CD4-positive, alpha-beta T cell treated with Interleukin-17A for 1 hour (primary cell): ENCODE measurements around the gene ZNF724.
"Not testable (repeated sequence)": the region's sequence is repeated elsewhere in the genome, so short reads cannot be mapped to it uniquely, and the experiment has no call there.

ENCODE experiments used
- DNase-seq: peaks from one replicate; pipeline ENCODE4 v3.0.0-alpha.2; 2020

The ZNF724 gene

DNA sequence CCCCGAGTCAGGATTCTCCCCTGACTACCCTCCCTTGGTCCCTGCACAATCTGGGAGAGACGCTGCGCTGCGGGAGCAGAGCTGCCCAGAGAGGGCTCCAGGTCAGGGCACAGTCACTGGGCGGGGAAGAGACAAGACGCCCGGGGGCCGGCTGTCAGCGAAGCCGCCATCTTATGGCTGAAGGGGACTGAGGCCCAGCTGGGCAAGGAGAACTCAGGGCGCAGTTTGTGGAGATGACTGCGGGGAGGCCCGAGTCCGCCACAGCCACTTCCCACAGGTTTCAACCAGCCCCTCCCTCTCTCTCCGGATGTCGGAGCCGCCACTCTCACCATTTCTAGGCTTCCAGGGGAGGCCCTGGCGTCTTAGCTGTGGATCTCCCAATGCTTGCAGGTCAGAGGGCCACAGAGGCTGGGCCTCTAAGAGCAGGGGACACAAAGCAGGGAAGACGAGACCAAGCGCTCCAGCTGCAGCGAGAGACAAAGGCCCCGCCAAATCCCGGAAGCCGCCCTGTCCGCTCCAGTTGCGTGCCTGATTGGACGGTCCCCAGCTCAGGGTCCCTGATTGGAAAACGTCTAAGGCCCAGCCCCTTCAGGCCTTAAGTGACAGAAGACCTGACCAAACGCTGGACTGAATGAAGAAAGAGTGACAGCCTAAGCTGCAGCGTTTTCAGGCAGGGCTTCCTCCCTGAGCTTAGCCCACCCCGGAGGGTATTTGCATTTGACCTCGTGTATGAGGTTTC is at the start of gene ZNF724:
TSS of gene ZNF724 (minus strand) at position 484 of the 739 bp plus-strand sequence. CDS start at position 332, 152 bp downstream.
- peak; percentile 93 for DNase-seq

- DNase-seq, result no peak
Measured at GRCh38 chr19:23294141-23294540, 43.9 kb upstream of the ZNF724 start.

DNA sequence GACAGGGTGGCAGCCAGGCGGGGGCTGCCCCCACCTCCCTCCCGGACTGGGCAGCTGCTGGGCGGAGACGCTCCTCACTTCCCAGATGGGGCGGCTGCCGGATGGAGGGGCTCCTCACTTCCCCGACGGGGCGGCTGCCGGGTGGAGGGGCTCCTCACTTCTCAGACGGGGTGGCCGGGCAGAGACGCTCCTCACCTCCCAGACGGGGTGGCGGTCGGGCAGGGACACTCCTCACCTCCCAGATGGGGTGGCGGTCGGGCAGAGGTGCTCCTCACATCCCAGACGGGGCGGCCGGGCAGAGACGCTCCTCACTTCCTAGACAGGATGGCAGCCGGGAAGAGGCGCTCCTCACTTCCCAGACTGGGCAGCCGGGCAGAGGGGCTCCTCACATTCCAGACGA is 39.8 kb upstream of the ZNF724 start:
- DNase-seq, result not testable (repeated sequence)

DNA sequence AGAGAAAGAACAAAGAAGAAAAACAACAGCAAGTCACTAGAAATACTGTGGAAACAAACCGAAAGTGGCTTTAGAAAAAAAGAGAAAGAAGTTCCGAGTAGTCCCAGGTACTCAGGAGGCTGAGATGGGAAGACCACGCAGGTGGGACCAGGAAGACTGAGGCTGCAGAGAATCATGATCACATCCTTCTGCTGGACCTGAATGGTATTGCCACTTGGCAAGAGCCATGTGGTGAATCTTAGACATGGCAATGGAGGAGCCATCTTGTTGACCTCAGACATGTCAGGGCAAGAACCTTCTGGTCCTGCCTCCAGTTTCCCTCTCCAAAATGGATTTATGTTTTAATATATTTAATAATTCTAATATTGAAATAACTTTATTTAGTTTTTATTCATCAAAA is 37.4 kb upstream of the ZNF724 start:
- no peak for DNase-seq

GRCh38 chr19:23286477-23286876 is 36.3 kb upstream of the ZNF724 start:
- no peak for DNase-seq

DNA sequence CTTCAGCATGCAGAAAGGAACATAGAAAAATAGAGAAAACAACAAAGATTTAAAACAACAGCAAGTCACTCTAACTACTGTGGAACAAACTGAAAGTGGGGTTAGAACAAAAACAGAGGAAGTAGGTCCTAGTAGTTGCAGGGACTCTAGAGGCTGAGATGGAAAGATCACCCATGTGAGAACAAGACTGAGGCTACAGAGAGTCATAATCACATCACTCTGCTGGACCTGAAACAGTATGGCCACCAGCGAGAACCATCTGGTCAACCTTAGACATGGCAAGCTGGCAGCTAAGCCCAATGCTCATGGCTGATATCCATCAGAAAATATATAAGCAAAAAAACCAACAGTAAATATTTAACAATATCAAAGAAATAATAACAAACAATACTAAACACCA is 35.8 kb upstream of the ZNF724 start:
- no peak for DNase-seq

DNA sequence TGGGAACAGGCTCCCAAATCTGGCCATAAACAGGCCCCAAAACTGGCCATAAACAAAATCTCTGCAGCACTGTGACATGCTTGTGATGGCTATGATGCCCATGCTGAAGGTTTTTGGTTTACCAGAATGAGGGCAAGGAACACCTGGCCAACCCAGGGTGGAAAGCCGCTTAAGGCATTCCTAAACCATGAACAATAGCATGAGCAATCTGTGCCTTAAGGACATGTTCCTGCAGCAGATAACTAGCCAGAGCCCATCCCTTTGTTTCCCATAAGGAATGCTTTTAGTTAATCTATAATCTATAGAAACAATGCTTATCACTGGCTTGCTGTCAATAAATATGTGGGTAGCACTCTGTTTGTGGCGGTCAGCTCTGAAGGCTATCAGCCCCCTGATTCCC is 35.1 kb upstream of the ZNF724 start:
- not testable (repeated sequence) for DNase-seq

DNA sequence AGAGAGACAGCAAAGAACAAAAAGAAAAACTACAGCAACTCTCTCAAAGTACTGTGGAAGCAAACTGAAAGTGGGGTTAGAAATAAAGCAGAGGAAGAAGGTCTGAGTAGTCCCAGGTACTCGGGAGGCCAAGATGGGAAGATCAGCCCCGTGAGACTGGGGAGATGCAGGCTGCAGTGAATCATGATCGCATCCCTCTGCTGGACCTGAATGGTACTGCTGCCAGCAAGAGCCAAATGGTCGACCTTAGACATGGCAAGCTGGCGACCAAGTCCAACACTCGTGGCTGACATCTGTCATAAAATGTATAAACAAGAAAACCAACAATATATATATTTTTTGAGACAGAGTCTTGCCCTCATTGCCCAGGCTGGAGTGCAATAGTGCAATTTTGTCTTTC is 33.7 kb upstream of the ZNF724 start:
- DNase-seq, result peak; percentile 73

DNA sequence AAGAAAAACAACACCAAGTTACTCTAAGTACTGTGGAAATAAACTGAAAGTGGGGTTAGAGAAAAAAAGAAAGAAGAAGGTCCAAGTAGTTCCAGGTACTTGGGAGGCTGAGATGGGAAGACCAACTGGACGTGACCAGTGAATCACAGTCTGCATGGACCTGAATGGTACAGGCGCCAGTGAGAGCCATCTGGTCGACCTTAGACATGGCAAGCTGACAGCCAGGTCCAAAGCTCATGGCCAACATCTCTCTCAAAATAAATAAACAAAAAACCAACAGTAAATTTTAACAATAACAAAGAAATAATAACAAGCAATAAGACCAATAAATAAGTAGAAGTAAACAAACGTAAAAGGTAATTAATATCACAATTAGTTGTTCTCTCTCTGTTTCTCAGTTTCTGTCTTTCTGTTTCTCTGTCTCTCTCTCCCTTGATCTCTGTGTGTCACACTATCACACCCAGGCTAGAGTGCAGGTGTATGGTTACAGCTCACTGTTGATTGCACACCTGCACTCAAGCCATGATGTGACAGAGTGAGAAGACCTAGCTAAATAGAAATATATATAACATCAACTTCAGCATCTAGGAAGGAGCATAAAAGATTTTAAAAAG is 31.6 kb upstream of the ZNF724 start:
- no peak for DNase-seq

DNA sequence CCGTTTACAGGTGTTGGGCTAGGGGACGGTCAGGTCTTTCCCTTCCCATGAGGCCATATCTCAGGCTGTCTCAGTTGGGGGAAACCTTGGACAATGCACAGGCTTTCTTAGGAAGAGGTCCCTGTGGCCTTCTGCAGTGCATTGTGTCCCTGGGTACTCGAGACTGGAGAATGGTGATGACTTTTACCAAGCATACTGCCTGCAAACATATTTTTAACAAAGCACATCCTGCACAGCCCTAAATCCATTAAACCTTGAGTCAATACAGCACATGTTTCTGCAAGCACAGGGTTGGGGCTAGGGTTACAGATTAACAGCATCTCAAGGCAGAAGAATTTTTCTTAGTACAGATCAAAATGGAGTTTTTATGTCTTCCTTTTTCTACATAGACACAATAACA is 27.9 kb upstream of the ZNF724 start:
- not testable (repeated sequence) for DNase-seq

DNA sequence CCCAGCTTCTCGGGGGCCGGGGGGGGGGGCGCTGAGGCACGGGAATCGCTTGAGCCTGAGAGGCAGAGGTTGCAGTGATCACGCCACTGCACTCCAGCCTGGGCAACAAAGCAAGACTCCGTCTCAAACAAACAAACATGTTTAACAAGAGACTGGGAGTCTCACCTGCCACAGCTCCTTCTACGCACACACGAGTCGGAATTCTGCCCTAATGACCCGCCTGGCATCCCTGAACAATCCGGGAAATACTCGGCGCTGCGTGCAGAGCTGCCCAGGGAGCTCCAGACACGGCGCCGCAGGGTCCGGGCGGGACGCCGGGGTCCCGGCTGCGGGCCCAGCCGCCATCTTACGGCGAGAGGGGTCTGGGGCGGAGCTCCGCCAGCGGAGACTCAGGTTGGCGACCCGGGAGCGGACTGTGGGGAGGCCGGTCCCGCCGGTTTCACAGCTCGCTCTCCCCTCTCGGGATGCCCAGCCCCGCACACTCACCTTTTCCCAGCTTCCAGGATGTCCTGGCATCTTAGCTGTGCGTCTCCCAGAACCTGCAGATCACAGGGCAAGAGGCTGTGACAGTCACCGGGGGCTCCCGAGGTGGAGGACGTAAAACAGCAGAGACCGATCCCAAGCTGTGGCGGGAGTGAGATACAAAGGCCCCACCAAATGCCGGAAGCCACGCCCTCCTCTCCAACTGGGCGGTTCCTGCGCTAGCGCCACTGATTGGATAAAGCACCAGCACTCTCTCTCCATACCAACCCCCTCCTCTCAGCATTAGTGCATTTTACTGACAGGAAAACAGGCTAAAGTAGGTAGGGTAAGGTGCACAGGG is 23.6 kb upstream of the ZNF724 start:
- peak; percentile 93 for DNase-seq

DNA sequence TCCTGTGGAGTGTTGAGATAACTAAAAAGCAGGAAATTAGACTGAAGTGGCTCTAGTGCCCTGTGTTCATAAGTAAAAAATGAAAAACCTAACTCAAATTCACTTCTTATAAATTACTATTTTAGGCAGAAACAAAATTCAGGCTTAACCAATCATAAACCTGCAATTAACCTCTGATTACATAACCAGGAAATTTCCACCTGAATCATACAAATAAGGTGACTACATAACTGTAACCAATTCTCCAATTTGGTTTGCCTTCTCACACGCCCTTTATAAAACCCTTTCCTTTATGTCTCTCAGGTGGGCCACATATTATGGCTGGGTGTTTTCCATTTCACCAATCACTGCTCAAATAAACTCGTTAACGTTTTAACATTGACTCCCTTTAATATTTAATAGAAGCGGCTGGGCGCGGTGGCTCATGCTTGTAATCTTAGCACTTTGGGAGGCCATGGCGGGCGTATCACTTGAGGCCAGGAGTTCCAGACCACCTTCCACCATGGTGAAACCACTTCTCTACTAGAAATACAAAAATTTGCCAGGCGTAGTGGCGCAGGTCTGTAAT is 22.9 kb upstream of the ZNF724 start:
- DNase-seq, result peak; percentile 45

DNA sequence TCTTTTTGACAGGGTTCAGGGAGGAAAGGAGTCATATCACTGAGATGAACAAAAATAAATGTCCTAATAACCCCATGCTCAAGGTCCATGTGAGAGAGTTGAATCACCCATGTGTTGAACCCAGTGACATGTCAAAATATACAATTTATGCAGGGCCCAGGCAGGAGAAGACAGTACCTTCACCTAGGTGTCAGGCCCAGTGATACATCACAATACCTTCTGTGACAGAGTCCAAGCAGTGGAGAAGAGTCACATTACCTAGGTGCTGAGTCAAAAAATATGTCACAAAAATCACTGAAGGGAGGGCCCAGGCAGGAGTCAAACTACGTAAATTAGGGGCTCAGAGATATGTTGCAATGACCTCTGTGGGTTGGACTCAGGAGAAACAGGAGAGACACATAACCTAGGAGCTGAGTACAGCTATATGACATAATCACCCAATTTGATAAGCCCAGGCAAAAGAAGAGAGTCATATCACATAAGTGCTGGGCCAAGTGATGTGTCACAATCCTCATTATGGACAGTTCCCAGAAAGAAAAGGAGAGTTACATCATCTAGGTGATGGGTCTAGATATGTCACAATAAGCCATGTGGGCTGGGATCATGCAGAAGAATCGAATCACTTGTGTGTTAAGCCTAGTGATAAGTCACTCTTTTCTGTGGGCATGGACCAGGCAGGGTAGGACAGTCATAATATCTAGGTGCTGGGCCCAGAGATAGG is 13.8 kb upstream of the ZNF724 start:
- no peak for DNase-seq

DNA sequence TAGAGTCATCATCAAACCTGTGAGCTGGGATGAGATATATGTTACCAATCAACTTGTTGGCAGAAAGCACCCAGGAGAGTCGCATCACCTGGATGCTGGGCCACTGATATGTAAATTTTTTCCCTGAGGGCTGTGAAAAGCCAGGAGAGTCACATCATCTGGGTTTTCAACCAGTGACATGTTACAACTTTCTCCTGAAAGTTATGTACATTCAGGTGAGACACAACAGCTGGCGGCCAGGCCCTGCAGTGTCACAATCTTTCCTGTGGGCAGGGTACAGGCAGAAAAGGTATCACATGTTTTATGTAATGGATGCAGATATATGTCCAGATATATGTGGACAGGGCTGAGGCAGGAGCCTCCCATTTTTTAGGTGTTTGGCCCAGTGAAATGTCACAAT is 13.2 kb upstream of the ZNF724 start:
- DNase-seq, result no peak

GRCh38 chr19:23262920-23263319 is 12.7 kb upstream of the ZNF724 start:
- no peak for DNase-seq

DNA sequence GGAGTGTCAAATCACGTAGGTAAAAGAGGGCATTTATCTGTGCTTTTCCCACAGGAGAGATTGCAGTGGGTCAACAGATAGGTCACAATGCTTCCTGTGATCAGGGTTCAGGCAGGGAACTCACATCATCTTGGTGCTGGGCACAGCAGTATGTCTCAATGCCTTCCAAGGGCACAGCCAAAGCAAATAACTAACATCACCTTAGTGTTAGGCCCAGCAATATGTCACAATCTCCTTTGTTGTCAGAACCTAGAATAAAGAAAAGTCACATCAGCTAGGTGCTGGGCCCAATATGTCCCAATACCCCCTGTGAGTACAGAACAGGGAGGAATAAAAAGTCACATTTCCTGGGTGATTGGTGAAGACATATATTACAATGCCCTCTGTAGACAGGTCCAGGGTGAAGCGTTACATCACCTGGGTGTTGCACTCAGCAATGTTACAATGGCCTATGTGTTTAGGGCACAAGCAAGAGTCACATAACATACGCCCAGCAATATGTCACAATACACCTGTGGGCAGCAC is 11.4 kb upstream of the ZNF724 start:
- no peak for DNase-seq

DNA sequence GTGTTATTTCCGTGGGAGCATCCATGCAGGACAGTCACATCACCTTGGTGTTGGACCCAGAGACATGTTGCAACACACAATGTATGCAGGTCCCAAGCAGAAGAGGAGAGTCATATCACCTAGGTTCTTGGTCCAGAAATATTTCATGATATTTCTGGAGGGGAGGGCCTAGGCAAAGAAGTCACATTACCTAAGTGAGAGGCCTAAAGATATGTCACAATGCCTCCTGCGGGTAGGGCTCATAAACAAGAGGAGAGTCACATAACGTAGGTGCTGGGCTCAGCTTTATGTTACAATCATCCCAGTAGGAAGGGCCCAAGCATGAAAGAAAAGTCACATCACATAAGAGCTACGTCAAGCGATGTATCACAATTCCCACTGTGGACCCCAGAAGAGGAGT is 10.8 kb upstream of the ZNF724 start:
- DNase-seq, result no peak

GRCh38 chr19:23259961-23260360 is 9.8 kb upstream of the ZNF724 start:
- DNase-seq, result no peak

GRCh38 chr19:23255700-23256099 is 5.5 kb upstream of the ZNF724 start:
- DNase-seq, result no peak

DNA sequence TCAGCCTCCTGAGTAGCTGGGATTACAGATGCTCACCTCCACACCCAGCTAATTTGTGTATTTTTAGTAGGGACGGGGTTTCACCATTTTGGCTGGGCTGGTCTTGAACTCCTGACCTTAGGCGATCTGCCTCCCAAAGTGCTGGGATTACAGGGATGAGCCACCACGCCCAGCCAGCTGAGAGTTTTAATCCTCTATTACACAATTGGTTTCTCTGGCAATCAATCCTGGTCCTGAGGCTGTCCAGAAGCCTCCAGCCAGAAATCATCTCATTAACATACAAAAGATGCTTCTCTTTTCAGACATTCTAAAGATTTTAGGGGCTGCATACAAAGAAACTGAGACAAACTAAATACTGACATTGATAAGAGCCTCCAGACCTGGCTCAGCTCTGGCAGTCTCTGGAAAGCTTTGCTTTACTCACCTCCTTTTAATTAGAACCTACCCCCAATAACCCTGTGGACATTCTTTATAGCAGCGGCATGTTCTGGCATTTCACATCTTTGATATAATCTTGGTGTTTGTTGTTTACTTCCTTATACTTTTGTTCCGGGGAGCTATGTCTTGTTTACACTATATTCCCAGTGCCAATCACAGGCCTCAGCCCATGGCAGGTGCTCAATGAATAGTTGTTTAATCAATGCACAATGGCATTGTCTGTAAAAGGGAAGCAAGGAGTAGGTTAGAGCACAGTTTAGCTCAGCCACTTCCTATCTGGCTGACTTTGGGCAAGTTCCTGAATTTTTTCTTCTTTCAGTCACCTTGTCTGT is 4.1 kb upstream of the ZNF724 start:
- no peak for DNase-seq

DNA sequence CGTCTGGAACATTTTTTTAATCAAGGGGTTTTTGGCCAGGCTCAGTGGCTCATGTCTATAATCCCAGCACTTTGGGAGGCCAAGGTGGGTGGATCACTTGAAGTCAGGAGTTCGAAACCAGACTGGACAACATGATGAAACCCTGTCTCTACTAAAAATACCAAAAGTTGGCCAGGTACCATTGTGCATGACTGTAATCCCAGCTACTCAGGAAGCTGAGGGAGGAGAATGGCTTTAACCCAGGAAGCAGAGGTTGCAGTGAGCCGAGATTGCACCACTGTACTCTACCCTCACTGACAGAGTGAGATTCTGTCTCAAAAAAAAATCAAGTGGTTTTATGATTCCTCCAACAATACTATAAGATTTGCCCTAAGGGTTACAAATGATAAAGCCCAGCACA is 3.1 kb upstream of the ZNF724 start:
- DNase-seq, result not testable (repeated sequence)

GRCh38 chr19:23241419-23241818 is 8.8 kb downstream of the ZNF724 start:
- no peak for DNase-seq
